DOHH2 (cell line): ENCODE measurements around the gene TPSAB1.

Experiments used
- H3F3A ChIP-seq: fragments of 200-600 bp; sonication (generic), shearing (Covaris generic); 2 replicates; pipeline ENCODE4 v1.6.0; 2016; ENCODE audit warnings: antibody characterized with exemption, mild to moderate bottlenecking; ENCODE audit not compliant: control insufficient read depth, insufficient read depth
- H3K27ac ChIP-seq: fragments of 200-600 bp; sonication (generic); 2 replicates; pipeline ENCODE4 v1.5.1; 2014; ENCODE audit warnings: low read depth, mild to moderate bottlenecking, low read length, moderate library complexity
- H3K27me3 ChIP-seq: fragments of 200-600 bp; sonication (generic); 2 replicates; pipeline ENCODE4 v1.6.1; 2014; ENCODE audit warnings: mild to moderate bottlenecking, low read length, mixed read lengths; ENCODE audit not compliant: control insufficient read depth
- H3K36me3 ChIP-seq: fragments of 200-600 bp; sonication (generic); 2 replicates; pipeline ENCODE4 v1.6.1; 2014; ENCODE audit warnings: mild to moderate bottlenecking, low read length, moderate library complexity, mixed read lengths; ENCODE audit not compliant: control insufficient read depth
- H3K4me1 ChIP-seq: fragments of 200-600 bp; sonication (generic); 2 replicates; pipeline ENCODE4 v1.6.1; 2014; ENCODE audit warnings: mild to moderate bottlenecking, low read length, mixed read lengths; ENCODE audit not compliant: control insufficient read depth
- H3K4me2 ChIP-seq: fragments of 200-600 bp; sonication (generic); 2 replicates; pipeline ENCODE4 v1.6.0; 2014; ENCODE audit warnings: mild to moderate bottlenecking, low read length, moderate library complexity
- H3K4me3 ChIP-seq: fragments of 200-600 bp; sonication (generic); 2 replicates; pipeline ENCODE4 v1.5.1; 2014; ENCODE audit warnings: mild to moderate bottlenecking, low read length, mixed read lengths
- H3K79me2 ChIP-seq: fragments of 200-600 bp; sonication (generic); 2 replicates; pipeline ENCODE4 v1.6.1; 2014; ENCODE audit warnings: mild to moderate bottlenecking, low read length, mixed read lengths; ENCODE audit not compliant: control insufficient read depth
- H3K9me2 ChIP-seq: fragments of 200-600 bp; sonication (generic); replicated peaks from 2 replicates; pipeline ENCODE4 v1.6.1; 2014; ENCODE audit warnings: mild to moderate bottlenecking, low read length, mixed read lengths; ENCODE audit not compliant: control insufficient read depth
- H3K9me3 ChIP-seq: fragments of 200-600 bp; sonication (generic); 2 replicates; pipeline ENCODE4 v1.6.1; 2014; ENCODE audit warnings: antibody characterized with exemption, low read length, mixed read lengths; ENCODE audit not compliant: control insufficient read depth, insufficient read depth
- H4K20me1 ChIP-seq: fragments of 200-600 bp; sonication (generic); 2 replicates; pipeline ENCODE4 v1.6.0; 2014; ENCODE audit warnings: low read depth, mild to moderate bottlenecking, antibody characterized with exemption, low read length, moderate library complexity; ENCODE audit not compliant: control insufficient read depth, insufficient read depth
- CTCF ChIP-seq: fragments of 200-600 bp; sonication (generic); IDR thresholded peaks from one replicate; pipeline ENCODE4 v1.5.1; 2014; ENCODE audit warnings: antibody characterized with exemption, mild to moderate bottlenecking, low read depth, low read length; ENCODE audit not compliant: poor library complexity, severe bottlenecking
- EZH2phosphoT487 ChIP-seq: fragments of 200-600 bp; sonication (generic); IDR thresholded peaks from 2 replicates; pipeline ENCODE4 v1.6.1; 2017; ENCODE audit warnings: borderline replicate concordance, mild to moderate bottlenecking, antibody characterized with exemption, low read length, moderate library complexity, mixed read lengths

Gene TPSAB1

GRCh38 chr16:1218061-1218929, 22.2 kb upstream of the TPSAB1 start:
- Histone ChIP-seq H3K79me2 (no peaks in the 10 kb centered on the region), H3K36me3 (no peaks in the 10 kb centered on the region), H4K20me1 (no peaks in the 10 kb centered on the region), H3K9me3 (no peaks in the 10 kb centered on the region), H3K9me2 (no peaks in the 10 kb centered on the region), H3K4me1 (no peaks in the 10 kb centered on the region), H3K27me3 (no peaks in the 10 kb centered on the region), H3F3A (no peaks in the 10 kb centered on the region), H3K27ac (no peak overlapping the region), H3K4me2 (no peak overlapping the region), H3K4me3 (no peak overlapping the region)
- TF ChIP-seq EZH2phosphoT487, result no peak
- no peak for TF ChIP-seq CTCF

DNA sequence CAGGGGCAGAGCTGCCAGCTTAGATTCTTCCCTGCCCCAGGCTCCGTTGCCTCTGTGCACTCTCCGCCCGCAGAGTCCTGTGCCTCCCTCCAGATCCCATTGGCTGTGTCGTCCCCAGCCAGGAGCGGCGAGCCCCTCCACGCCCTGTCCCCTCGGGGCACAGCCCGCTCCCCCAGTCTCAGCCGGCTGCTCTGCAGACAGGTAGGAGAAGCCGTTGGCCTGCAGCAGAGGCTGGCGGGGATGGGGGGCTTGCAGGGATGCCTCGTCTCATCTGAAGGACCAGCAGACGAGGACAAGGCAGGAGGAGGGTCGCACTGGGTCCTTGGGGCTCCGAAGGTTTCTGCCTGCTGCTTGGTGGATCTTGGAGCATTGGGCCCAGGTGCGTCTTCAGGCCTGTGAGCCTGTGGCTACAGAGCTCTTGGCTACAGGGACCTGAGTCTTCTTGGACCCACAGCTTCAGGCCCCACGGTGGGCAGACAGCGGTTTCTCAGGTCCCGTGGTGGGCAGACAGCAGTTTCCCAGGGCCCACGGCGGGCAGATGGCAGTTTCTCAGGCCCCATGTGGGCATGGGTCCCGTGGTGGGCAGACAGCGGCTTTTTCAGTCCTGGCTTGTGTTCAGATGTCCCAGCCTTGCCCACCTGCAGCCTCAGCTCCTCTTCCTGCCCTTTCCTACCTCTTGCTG, 21.4 kb upstream of the TPSAB1 start:
- no peak for TF ChIP-seq EZH2phosphoT487
- TF ChIP-seq CTCF, result no peak
- Histone ChIP-seq H3K4me3 (no peak overlapping the region), H3K27me3 (no peaks in the 10 kb centered on the region)

DNA sequence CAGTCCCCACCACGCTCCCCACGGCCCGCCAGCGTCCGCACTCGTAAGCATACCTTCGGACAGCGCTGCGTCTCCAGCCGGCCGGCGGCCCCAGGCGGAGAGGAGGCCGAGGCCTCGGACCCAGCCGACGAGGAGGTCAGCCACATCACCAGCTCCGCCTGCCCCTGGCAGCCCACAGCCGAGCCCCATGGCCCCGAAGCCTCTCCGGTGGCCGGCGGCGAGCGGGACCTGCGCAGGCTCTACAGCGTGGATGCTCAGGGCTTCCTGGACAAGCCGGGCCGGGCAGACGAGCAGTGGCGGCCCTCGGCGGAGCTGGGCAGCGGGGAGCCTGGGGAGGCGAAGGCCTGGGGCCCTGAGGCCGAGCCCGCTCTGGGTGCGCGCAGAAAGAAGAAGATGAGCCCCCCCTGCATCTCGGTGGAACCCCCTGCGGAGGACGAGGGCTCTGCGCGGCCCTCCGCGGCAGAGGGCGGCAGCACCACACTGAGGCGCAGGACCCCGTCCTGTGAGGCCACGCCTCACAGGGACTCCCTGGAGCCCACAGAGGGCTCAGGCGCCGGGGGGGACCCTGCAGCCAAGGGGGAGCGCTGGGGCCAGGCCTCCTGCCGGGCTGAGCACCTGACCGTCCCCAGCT, 20.3 kb upstream of the TPSAB1 start:
- H3K27me3 ChIP-seq, result no peaks in the 10 kb centered on the region

More for the DNA sequence above, 21.4 kb upstream of the TPSAB1 start:
- Histone ChIP-seq H3K4me2 (no peak overlapping the region), H3F3A (no peaks in the 10 kb centered on the region), H3K27ac (no peak overlapping the region), H3K4me1 (no peaks in the 10 kb centered on the region), H3K36me3 (no peaks in the 10 kb centered on the region), H3K9me3 (no peaks in the 10 kb centered on the region), H4K20me1 (no peaks in the 10 kb centered on the region), H3K79me2 (no peaks in the 10 kb centered on the region), H3K9me2 (no peaks in the 10 kb centered on the region)

More for the DNA sequence above, 20.3 kb upstream of the TPSAB1 start:
- no peaks in the 10 kb centered on the region for H3K9me2 ChIP-seq
- TF ChIP-seq EZH2phosphoT487, result no peak
- TF ChIP-seq CTCF, result no peak
- no peaks in the 10 kb centered on the region for H3K9me3 ChIP-seq
- no peak overlapping the region for H3K4me2 ChIP-seq
- H3K79me2 ChIP-seq, result no peaks in the 10 kb centered on the region
- no peaks in the 10 kb centered on the region for H3K4me1 ChIP-seq
- H3K4me3 ChIP-seq, result no peak overlapping the region
- H3F3A ChIP-seq, result no peaks in the 10 kb centered on the region
- no peaks in the 10 kb centered on the region for H3K36me3 ChIP-seq
- H3K27ac ChIP-seq, result no peak overlapping the region
- H4K20me1 ChIP-seq, result no peaks in the 10 kb centered on the region
